Skeletal muscle tissue (tissue), 4 donors: Measurements from ENCODE around the gene SMARCD1. TPM values are rescaled to one million over a fixed set of nuclear protein-coding genes. Genes with fewer than 3 reads are reported as not detected.

Experiments used
- H3K27ac ChIP-seq: one replicate; pipeline ENCODE4 v1.7.0; 2013; ENCODE audit warnings: mild to moderate bottlenecking, low read depth, low read length, inconsistent platforms
- H3K27me3 ChIP-seq, 3 donors: one replicate each; pipeline ENCODE4 v1.7.0; 2013; ENCODE audit warnings: low read length in 3 of 3; ENCODE audit not compliant: control insufficient read depth in 3 of 3, insufficient read depth in 3 of 3
- H3K36me3 ChIP-seq, 3 donors: one replicate each; pipeline ENCODE4 v1.7.0; 2013; ENCODE audit warnings: low read length in 3 of 3; ENCODE audit not compliant: control insufficient read depth in 3 of 3, insufficient read depth in 3 of 3
- H3K4me1 ChIP-seq, 3 donors: one replicate each; pipeline ENCODE4 v1.7.0; 2013; ENCODE audit warnings: low read length in 3 of 3, mild to moderate bottlenecking in 3 of 3; ENCODE audit not compliant: control insufficient read depth in 3 of 3, insufficient read depth in 3 of 3
- H3K4me3 ChIP-seq, 3 donors: one replicate each; pipeline ENCODE4 v1.7.0; 2013; ENCODE audit warnings: low read length in 3 of 3
- H3K9ac ChIP-seq, 3 donors: one replicate each; pipeline ENCODE4 v1.7.0; 2013; ENCODE audit warnings: low read length in 3 of 3, mild to moderate bottlenecking in 3 of 3, moderate library complexity in 2 of 3, low read depth in 1 of 3
- H3K9me3 ChIP-seq, 3 donors: one replicate each; pipeline ENCODE4 v1.7.0; 2013; ENCODE audit warnings: low read length in 3 of 3; ENCODE audit not compliant: control insufficient read depth in 3 of 3
- total RNA-seq: library from RNA; depleted of rRNA; stranded (reverse); fragments of >200 nt; gene quantifications from one replicate; pipeline ENCODE4 v1.2.3, GENCODE V29; 2014
- donor health status: Osteomylitis.

Gene SMARCD1
- total RNA-seq, 1 donor from 2014 or later = 19.3 TPM

- Histone ChIP-seq H3K36me3 (peaks cover 18 to 32% (median 26%) of the 10 kb centered on the region in 3 donors), H3K9ac (peak overlapping the region; percentile 59 to 88 (median 64)), H3K27me3 (no peaks in the 10 kb centered on the region), H3K27ac (peak overlapping the region; percentile 100), H3K4me3 (peak overlapping the region; percentile 34 to 60 (median 48)), H3K4me1 (peaks cover 66 to 87% (median 84%) of the 10 kb centered on the region in 3 donors), H3K9me3 (no peaks in the 10 kb centered on the region)
These were observed 24.2 kb downstream of the SMARCD1 start for GRCh38 chr12:50109319-50109718.

DNA sequence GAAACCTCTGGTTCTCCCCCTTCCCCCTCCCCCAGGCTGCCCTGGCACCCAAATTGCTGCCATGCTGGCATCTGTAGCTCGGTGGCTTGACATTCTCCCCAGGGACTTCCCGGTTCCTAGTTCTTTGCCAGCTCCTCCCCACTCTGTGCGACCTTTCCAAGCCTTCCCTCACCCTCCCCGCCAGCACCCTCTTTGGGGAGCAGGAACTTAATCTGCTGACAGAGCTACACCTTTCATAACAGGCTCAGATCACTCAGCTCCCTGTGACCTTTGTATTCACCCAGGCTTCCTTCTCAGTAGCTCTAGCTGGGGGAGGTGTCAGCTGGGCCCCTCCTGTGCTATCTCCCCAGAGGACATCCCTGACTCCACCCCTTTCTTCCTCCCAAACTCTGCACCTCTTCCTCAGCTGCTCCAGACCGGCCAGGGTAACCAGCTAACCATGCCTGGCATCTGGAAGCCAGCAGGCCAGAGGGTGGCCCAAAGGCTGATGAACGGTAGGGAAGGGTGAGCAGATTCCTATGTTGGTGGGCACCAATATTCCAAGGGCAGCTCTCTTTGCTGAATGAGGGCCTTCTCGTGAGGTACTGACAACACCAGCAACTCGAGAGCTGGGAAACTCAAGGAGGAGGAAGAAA lies 25.1 kb downstream of the SMARCD1 start:
- Histone ChIP-seq H3K27ac (peak overlapping the region; percentile 100), H3K36me3 (peaks cover 18 to 32% (median 26%) of the 10 kb centered on the region in 3 donors), H3K27me3 (no peaks in the 10 kb centered on the region), H3K4me3 (peak overlapping the region; percentile 57 to 69 (median 63)), H3K9ac (peak overlapping the region; percentile 64 to 88 (median 79)), H3K9me3 (no peaks in the 10 kb centered on the region), H3K4me1 (peaks cover 64 to 79% (median 76%) of the 10 kb centered on the region in 3 donors)

GRCh38 chr12:50110762-50111351 lies 25.7 kb downstream of the SMARCD1 start:
- peak overlapping the region; percentile 64 to 88 (median 79) for H3K9ac ChIP-seq

DNA sequence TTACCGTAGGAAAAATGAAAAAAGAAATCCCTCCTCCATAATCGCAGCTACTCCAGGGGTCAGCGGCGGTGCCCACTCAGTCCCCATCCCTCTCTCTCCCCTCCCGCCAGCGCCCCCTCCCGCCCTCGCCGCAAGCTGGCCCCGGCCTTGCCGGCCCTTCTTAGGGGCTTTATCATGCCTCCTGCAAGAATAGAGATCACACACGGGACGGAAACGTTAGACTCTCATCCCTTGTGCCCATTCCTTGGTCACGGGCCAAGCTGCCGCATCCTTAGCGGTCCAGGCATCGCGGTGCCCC lies 26.2 kb downstream of the SMARCD1 start:
- H3K4me1 ChIP-seq = peaks cover 56 to 73% (median 69%) of the 10 kb centered on the region in 3 donors
- H3K9me3 ChIP-seq = no peaks in the 10 kb centered on the region
- H3K27ac ChIP-seq = peak overlapping the region; percentile 100
- peak overlapping the region; percentile 55 to 69 (median 63) for H3K4me3 ChIP-seq
- H3K27me3 ChIP-seq = no peaks in the 10 kb centered on the region
- H3K9ac ChIP-seq = peak overlapping the region; percentile 64 to 88 (median 79)
- H3K36me3 ChIP-seq = peaks cover 18 to 32% (median 24%) of the 10 kb centered on the region in 3 donors

More at GRCh38 chr12:50110762-50111351, 25.7 kb downstream of the SMARCD1 start:
- H3K36me3 ChIP-seq = peaks cover 18 to 32% (median 23%) of the 10 kb centered on the region in 3 donors
- peak overlapping the region; percentile 57 to 69 (median 63) for H3K4me3 ChIP-seq
- no peaks in the 10 kb centered on the region for H3K9me3 ChIP-seq
- peaks cover 58 to 76% (median 73%) of the 10 kb centered on the region in 3 donors for H3K4me1 ChIP-seq
- no peaks in the 10 kb centered on the region for H3K27me3 ChIP-seq
- peak overlapping the region; percentile 100 for H3K27ac ChIP-seq

DNA sequence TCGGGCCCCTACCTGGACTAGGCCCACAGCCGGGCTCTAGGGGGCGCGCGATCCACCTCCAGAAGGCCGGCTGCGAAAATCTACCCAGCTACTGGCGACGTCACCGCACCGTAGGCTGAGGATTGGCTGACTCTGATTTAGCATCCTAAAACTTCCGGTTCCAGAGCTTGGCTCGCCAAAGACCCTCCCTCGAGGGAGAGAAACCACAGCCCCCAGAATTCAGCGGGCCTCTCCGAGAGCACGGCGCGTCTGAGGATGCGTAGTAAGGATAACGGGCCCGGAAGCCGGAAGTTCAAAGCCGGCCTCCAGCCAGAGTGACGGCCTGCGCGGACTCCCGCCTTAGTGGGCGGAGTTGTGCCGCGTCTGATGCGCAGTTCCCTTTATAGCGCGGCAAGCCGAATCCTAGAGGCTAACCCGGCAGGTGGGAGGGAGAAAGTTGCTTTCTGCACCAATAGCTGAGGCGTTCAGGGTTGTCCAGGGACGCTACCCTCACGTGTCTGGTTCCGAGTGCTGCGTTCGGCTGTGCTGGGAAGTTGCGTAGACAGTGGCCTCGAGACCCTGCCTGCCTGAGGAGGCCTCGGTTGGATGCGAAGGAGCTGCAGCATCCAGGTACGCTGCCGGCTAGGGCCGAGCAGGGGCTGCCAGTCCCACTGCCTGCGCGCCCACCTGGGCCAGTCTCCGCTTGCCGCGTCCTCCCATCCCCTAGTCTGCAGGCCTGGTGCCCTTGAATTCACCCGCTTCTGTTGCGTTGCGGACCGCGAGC lies 26.7 kb downstream of the SMARCD1 start, which contains the start of gene COX14:
Gene COX14, plus strand, starts transcription at position 544 of the 763 bp plus-strand sequence. CDS start 7,808 bp downstream, outside the sequence.
- Histone ChIP-seq H3K4me1 (peaks cover 56 to 74% (median 66%) of the 10 kb centered on the region in 3 donors), H3K27me3 (no peaks in the 10 kb centered on the region), H3K9me3 (no peaks in the 10 kb centered on the region), H3K36me3 (peaks cover 17 to 29% (median 27%) of the 10 kb centered on the region in 3 donors), H3K9ac (peak within 1 kb of the TSS; percentile 95 to 100 (median 99)), H3K27ac (peak within 1 kb of the TSS; percentile 100), H3K4me3 (peak within 1 kb of the TSS; percentile 97 to 100 (median 100))

GRCh38 chr12:50112456-50113218 lies 27.5 kb downstream of the SMARCD1 start:
- peak overlapping the region; percentile 95 to 100 (median 99) for H3K9ac ChIP-seq
- H3K27me3 ChIP-seq = no peaks in the 10 kb centered on the region
- peaks cover 10 to 23% (median 20%) of the 10 kb centered on the region in 3 donors for H3K36me3 ChIP-seq
- peaks cover 53 to 74% (median 64%) of the 10 kb centered on the region in 3 donors for H3K4me1 ChIP-seq
- peak overlapping the region; percentile 100 for H3K27ac ChIP-seq
- H3K9me3 ChIP-seq = no peaks in the 10 kb centered on the region
- H3K4me3 ChIP-seq = peak overlapping the region; percentile 97 to 100 (median 100)

DNA sequence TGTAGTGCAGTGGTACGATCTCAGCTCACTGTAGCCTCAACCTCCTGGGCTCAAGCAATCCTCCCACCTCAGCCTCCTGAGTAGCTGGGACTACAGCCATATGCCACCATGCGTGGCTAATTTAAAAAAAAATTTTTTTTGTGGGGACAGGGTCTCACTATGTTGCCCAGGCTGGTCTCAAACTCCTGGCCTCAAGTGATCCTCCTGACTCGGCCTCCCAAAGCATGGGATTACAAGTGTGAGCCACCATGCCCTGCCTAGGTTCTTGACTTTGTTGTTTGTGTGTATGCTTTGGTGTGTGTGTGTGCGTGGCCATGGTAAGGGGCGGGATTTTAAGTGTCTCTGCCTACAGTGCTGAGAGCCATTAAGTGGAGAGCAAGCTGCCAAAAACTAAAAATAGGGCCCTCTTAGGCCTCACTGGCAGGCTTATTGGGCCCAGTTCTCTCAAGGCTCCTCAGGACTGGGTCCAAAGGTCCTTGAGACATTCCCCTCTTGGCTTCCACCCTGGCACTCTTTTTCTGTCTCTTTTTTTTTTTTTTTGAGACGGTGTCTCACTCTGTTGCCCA lies 32.0 kb downstream of the SMARCD1 start:
- Histone ChIP-seq H3K4me1 (peaks cover 23 to 45% (median 29%) of the 10 kb centered on the region in 3 donors), H3K36me3 (peaks cover 24 to 39% (median 26%) of the 10 kb centered on the region in 3 donors), H3K27me3 (no peaks in the 10 kb centered on the region), H3K9ac (peak overlapping the region in 2 of 3 donors; percentile 32 to 57), H3K9me3 (no peaks in the 10 kb centered on the region), H3K4me3 (no peak overlapping the region), H3K27ac (peak overlapping the region; percentile 47)

DNA sequence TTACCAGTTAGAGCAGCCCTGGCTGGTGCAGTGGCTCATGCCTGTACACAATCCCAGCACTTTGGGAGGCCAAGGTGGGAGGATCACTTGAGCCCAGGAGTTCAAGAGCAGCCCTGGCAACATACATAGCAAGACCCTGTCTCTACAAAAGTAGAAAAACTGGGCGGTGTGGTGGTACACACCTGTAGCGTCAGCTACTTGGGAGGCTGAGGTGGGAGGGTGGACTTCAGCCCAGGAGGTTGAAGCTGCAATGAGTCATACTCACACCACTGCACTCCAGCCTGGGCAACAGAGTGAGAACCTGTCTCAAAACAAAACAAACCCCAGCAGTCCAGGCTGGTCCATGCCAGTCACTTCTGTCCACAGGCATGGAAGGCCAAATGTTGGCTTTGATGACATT lies 34.2 kb downstream of the SMARCD1 start:
- Histone ChIP-seq H3K4me3 (no peak overlapping the region), H3K4me1 (peaks cover 15 to 29% (median 17%) of the 10 kb centered on the region in 3 donors), H3K27ac (no peak overlapping the region), H3K36me3 (peaks cover 26 to 44% (median 36%) of the 10 kb centered on the region in 3 donors), H3K9me3 (no peaks in the 10 kb centered on the region), H3K27me3 (no peaks in the 10 kb centered on the region), H3K9ac (no peak overlapping the region)

DNA sequence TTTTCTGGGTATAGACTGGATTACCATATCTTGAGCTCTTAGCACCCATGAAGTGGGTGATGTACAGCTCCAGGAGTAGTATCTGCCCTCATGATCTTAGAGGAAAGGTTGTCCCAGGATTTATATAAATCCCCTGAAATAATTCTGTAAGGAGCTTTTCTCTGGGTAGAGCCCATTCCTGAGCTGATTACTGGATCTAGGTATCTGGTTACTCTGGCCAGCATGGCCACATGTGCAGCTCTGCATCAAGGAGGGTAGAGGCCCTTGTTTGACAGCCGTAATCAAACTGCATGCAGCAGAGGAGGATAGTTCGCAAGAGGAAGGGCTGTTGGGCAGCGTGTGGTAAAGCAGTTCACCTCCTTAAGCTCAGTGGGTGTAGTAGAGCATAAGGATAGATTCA lies 35.4 kb downstream of the SMARCD1 start:
- no peak overlapping the region for H3K4me3 ChIP-seq
- H3K9me3 ChIP-seq = no peaks in the 10 kb centered on the region
- H3K4me1 ChIP-seq = peaks cover 14 to 28% (median 17%) of the 10 kb centered on the region in 3 donors
- no peak overlapping the region for H3K9ac ChIP-seq
- peaks cover 25 to 44% (median 36%) of the 10 kb centered on the region in 3 donors for H3K36me3 ChIP-seq
- H3K27me3 ChIP-seq = no peaks in the 10 kb centered on the region
- H3K27ac ChIP-seq = no peak overlapping the region
